SH-SY5Y (cell line): ENCODE measurements around the gene TXNL1.

Experiments used
- GATA2 ChIP-seq: IDR thresholded peaks from 2 replicates; pipeline ENCODE4 v1.6.1; 2011; ENCODE audit warnings: mild to moderate bottlenecking, low read depth, low read length
- GATA3 ChIP-seq: IDR thresholded peaks from 2 replicates; pipeline ENCODE4 v1.6.1; 2011; ENCODE audit warnings: low read depth, mild to moderate bottlenecking, low read length, moderate library complexity

GRCh38 chr18:56565046-56565445, 73.3 kb downstream of the TXNL1 start:
- no peak for TF ChIP-seq GATA2
- TF ChIP-seq GATA3: no peak
